ENCODE data around the gene CEMIP. TPM values are rescaled to one million over a fixed set of nuclear protein-coding genes. Genes with fewer than 3 reads are reported as not detected.

Gene CEMIP
- polyA plus RNA-seq, 3 donors = not detected

DNA sequence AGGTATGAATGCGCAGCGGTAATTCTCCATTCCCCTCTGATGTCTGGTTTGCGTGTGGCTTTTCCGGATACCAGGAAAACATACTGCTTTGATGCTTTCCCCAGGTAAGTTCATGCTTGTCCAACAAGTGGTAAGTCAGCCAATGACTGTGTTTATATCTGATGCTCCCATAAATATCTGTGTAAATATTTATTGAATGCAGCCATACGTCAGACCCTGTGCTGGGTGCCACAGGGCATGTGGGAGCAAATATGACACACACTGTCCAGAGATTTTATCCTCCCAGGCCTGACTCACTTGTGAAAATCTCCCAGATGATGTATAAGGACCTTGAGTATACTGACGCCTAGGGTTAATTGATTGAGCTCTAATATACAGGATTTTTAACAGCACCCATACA is 29.6 kb upstream of the CEMIP start:
- H4K20me1 ChIP-seq (ENCODE audit: insufficient read depth, low read length) = no peaks in the 10 kb centered on the region
- H3K27ac Mint-ChIP-seq = no peak overlapping the region
- peaks cover 0 to 2% (median 1%) of the 10 kb centered on the region in 3 donors for H3K27me3 Mint-ChIP-seq (ENCODE audit: low read depth in 3 of 3)
- peaks cover 0 to 5% (median 2%) of the 10 kb centered on the region in 7 donors for H3K9me3 Mint-ChIP-seq
- H3K36me3 ChIP-seq (replicated peaks in 1 of 2; ENCODE audit: control insufficient read depth in 1 of 2, insufficient read depth in 2 of 2, low read length in 2 of 2) = no peaks in the 10 kb centered on the region
- H3K79me2 ChIP-seq (ENCODE audit: insufficient read depth, low read length) = no peaks in the 10 kb centered on the region
- H3K9ac ChIP-seq (ENCODE audit: insufficient read depth, low read length, poor library complexity, severe bottlenecking) = no peak overlapping the region
- WGBS (ENCODE audit: insufficient coverage) = 100% methylated on average over 4 of the region's 6 CpGs
- intact Hi-C loops (cut with micrococcal nuclease) = no loop called here
- DNase-seq = no peak
- no peaks in the 10 kb centered on the region for H3K4me1 ChIP-seq (ENCODE audit: control insufficient read depth in 1 of 2, insufficient read depth in 2 of 2, low read length in 2 of 2)
- H3K4me3 Mint-ChIP-seq = no peak overlapping the region
- no peak overlapping the region for H3K4me3 ChIP-seq (replicated peaks in 1 of 3; ENCODE audit: low read depth in 2 of 3, low read length in 3 of 3)
- TF ChIP-seq CTCF (IDR thresholded peaks at IDR 0.05) = no peak
- no peak overlapping the region for H2AFZ ChIP-seq (ENCODE audit: insufficient read depth, low read depth, low read length, poor library complexity, severe bottlenecking)
- H3K36me3 Mint-ChIP-seq = peaks cover 4 to 12% of the 10 kb centered on the region in 2 donors
- no peaks in the 10 kb centered on the region for H3K9me3 ChIP-seq (replicated peaks in 1 of 2; ENCODE audit: control insufficient read depth in 1 of 2, insufficient read depth in 1 of 2, low read length in 2 of 2)
- H3K4me2 ChIP-seq (replicated peaks; ENCODE audit: extremely low read depth, low read length, poor library complexity, severe bottlenecking) = no peak overlapping the region
- no peaks in the 10 kb centered on the region for H3K27me3 ChIP-seq (ENCODE audit: control insufficient read depth in 2 of 2, insufficient read depth in 2 of 2, low read length in 2 of 2)
- peaks cover 6% of the 10 kb centered on the region for H3K4me1 Mint-ChIP-seq
- no peak overlapping the region for H3K27ac ChIP-seq (ENCODE audit: low read depth in 1 of 2, low read length in 2 of 2)

DNA sequence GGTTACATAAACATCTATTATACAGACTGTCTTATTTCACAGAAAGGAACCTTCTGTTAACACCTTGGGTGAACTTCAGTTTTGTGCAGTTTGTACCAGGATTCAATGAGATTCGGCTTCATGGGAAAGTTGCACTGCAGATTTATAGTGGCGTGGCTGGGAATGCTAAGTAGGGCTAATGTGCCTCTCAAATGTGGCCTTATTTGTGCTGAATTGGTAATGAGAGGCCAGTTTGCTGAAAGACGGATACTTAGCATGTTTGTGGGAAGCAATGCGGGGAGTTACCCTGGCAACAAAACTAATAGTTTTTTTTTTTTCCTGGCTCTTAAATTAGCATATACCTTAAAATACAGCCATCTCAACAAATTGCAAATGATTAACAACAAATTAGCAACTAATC is 28.6 kb upstream of the CEMIP start:
- Mint-ChIP-seq H3K27ac (no peak overlapping the region), H3K4me1 (no peaks in the 10 kb centered on the region), H3K9me3 (peaks cover 0 to 5% (median 2%) of the 10 kb centered on the region in 7 donors), H3K4me3 (no peak overlapping the region), H3K27me3 (ENCODE audit: low read depth in 3 of 3) (peaks cover 0 to 2% (median 1%) of the 10 kb centered on the region in 3 donors), H3K36me3 (peaks cover 4 to 14% of the 10 kb centered on the region in 2 donors)
- Histone ChIP-seq H3K4me2 (replicated peaks; ENCODE audit: extremely low read depth, low read length, poor library complexity, severe bottlenecking) (no peak overlapping the region), H3K4me3 (replicated peaks in 1 of 3; ENCODE audit: low read depth in 2 of 3, low read length in 3 of 3) (no peak overlapping the region), H3K79me2 (ENCODE audit: insufficient read depth, low read length) (no peaks in the 10 kb centered on the region), H3K4me1 (ENCODE audit: control insufficient read depth in 1 of 2, insufficient read depth in 2 of 2, low read length in 2 of 2) (no peaks in the 10 kb centered on the region), H3K9me3 (replicated peaks in 1 of 2; ENCODE audit: control insufficient read depth in 1 of 2, insufficient read depth in 1 of 2, low read length in 2 of 2) (no peaks in the 10 kb centered on the region), H3K36me3 (replicated peaks in 1 of 2; ENCODE audit: control insufficient read depth in 1 of 2, insufficient read depth in 2 of 2, low read length in 2 of 2) (no peaks in the 10 kb centered on the region), H2AFZ (ENCODE audit: insufficient read depth, low read depth, low read length, poor library complexity, severe bottlenecking) (no peak overlapping the region), H3K27me3 (ENCODE audit: control insufficient read depth in 2 of 2, insufficient read depth in 2 of 2, low read length in 2 of 2) (no peaks in the 10 kb centered on the region), H4K20me1 (ENCODE audit: insufficient read depth, low read length) (no peaks in the 10 kb centered on the region), H3K27ac (ENCODE audit: low read depth in 1 of 2, low read length in 2 of 2) (no peak overlapping the region), H3K9ac (ENCODE audit: insufficient read depth, low read length, poor library complexity, severe bottlenecking) (no peak overlapping the region)
- no peak for TF ChIP-seq CTCF (IDR thresholded peaks at IDR 0.05)
- intact Hi-C loops (cut with micrococcal nuclease) = no loop called here
- DNase-seq = no peak
- 92% methylated on average over 2 of the region's 4 CpGs for WGBS (ENCODE audit: insufficient coverage)
